Panc1 (cell line): ENCODE results near the gene SLC6A4. TPM values are rescaled to one million over a fixed set of nuclear protein-coding genes. Genes with fewer than 3 reads are reported as not detected.

Source experiments
- ATAC-seq: fragments of 200-7000 bp; cut with Tn5 transposase; 2 replicates; pipeline ENCODE4 v1.9.1; 2020; ENCODE audit warnings: mild to moderate bottlenecking, moderate library complexity
- BruUV-seq: library from RNA; stranded (reverse); fragments of 400-500 nt; replicated peaks from 2 replicates; lab custom pipeline; 2021; lab: Mats Ljungman, UMichigan
- CTCF ChIA-PET: fragments of 300-600 bp; sonication (Branson Sonifier 250); formaldehyde crosslinking; loops from one replicate; lab custom pipeline; 2022; ENCODE audit warnings: antibody characterized with exemption; lab: Charles Lee
- POLR2A ChIA-PET: fragments of 300-600 bp; sonication (Branson Sonifier 250); formaldehyde crosslinking; loops from one replicate; lab custom pipeline; 2022; ENCODE audit warnings: antibody characterized with exemption; lab: Charles Lee
- DNase-seq: peaks from one replicate; pipeline ENCODE4 v3.0.0-alpha.2; 2010; ENCODE audit warnings: low read depth, low spot score
- H3K27ac ChIP-seq: 2 replicates; pipeline ENCODE4 v1.5.1; 2011; ENCODE audit warnings: mild to moderate bottlenecking, low read length, inconsistent platforms
- H3K27me3 ChIP-seq: fragments of 200-500 bp; sonication (Bioruptor generic); 2 replicates; pipeline ENCODE4 v1.6.0; 2014; ENCODE audit warnings: low read length, inconsistent platforms; ENCODE audit not compliant: control insufficient read depth, insufficient read depth
- H3K36me3 ChIP-seq: fragments of 200-500 bp; sonication (Bioruptor generic); 2 replicates; pipeline ENCODE4 v1.5.1; 2014; ENCODE audit warnings: inconsistent platforms, mild to moderate bottlenecking, low read length, moderate library complexity; ENCODE audit not compliant: control insufficient read depth, insufficient read depth
- H3K4me1 ChIP-seq: 2 replicates; pipeline ENCODE4 v1.5.1; 2011; ENCODE audit warnings: inconsistent platforms, mild to moderate bottlenecking, low read length, moderate library complexity; ENCODE audit not compliant: control insufficient read depth, insufficient read depth
- H3K4me3 ChIP-seq, 2 experiments: 2 replicates each; pipeline ENCODE4 v1.5.1; 2011 to 2012; ENCODE audit warnings: low read depth in 2 of 2, low read length in 2 of 2, mild to moderate bottlenecking in 2 of 2, inconsistent platforms in 1 of 2, moderate library complexity in 1 of 2
- H3K9me3 ChIP-seq: fragments of 200-500 bp; sonication (Bioruptor generic); 2 replicates; pipeline ENCODE4 v1.5.1; 2014; ENCODE audit warnings: low read depth, mild to moderate bottlenecking, inconsistent platforms, low read length, moderate library complexity; ENCODE audit not compliant: control insufficient read depth, insufficient read depth
- POLR2AphosphoS5 ChIP-seq: IDR thresholded peaks from 2 replicates; pipeline ENCODE4 v1.6.1; 2012; ENCODE audit warnings: mild to moderate bottlenecking, low read depth, low read length, moderate library complexity
- SIN3A ChIP-seq: IDR thresholded peaks from 2 replicates; pipeline ENCODE4 v1.6.1; 2012; ENCODE audit warnings: low read depth, mild to moderate bottlenecking, low read length, moderate library complexity, borderline replicate concordance; ENCODE audit not compliant: insufficient read depth
- TCF7L2 ChIP-seq: IDR thresholded peaks from 2 replicates; pipeline ENCODE4 v1.6.1; 2011; ENCODE audit warnings: mild to moderate bottlenecking, low read depth, low read length, inconsistent platforms
- in situ Hi-C: cut with HindIII; loops from 2 replicates; pipeline ENCODE4 v1.10.0; 2016; ENCODE audit warnings: low sequenced_read_pairs, low pct_unique_long_range_greater_than_20kb
- intact Hi-C: fragments of 100-400 bp; cut with micrococcal nuclease; formaldehyde crosslinking; loops from one replicate; pipeline ENCODE4 v1.10.0; 2022; ENCODE audit not compliant: unreplicated experiment
- total RNA-seq: library from RNA; stranded (reverse); gene quantifications from one replicate; pipeline ENCODE4 v1.2.1, GENCODE V29; 2021; ENCODE audit not compliant: unreplicated experiment
- TF ChIP-seq, protein P1 (sequence below), 2 experiments: IDR thresholded peaks; 2 replicates each; pipeline ENCODE4 v1.6.1; 2011 to 2012; ENCODE audit warnings: low read depth in 2 of 2, control low read depth in 1 of 2, low read length in 1 of 2, mild to moderate bottlenecking in 1 of 2, moderate library complexity in 1 of 2; ENCODE audit not compliant: insufficient read depth in 1 of 2
- TF ChIP-seq, protein P2 (sequence below): fragments of 450-650 bp; IDR thresholded peaks from 2 replicates; pipeline ENCODE4 v1.5.1; 2017; ENCODE audit warnings: mild to moderate bottlenecking

Gene SLC6A4
- total RNA-seq, 1 experiment from 2014 or later, result not detected

GRCh38 chr17:30160419-30161172, 74.9 kb downstream of the SLC6A4 start:
- Histone ChIP-seq H3K27me3 (no peaks in the 10 kb centered on the region), H3K27ac (no peak overlapping the region), H3K36me3 (no peaks in the 10 kb centered on the region; the same call in 1 of the 2 replicates), H3K9me3 (no peaks in the 10 kb centered on the region), H3K4me1 (no peaks in the 10 kb centered on the region), H3K4me3 (no peak overlapping the region)
- in situ Hi-C loops (no loop called here), intact Hi-C loops (no loop called here)
- POLR2A ChIA-PET, result no interaction called here
- TSS peak; percentile 21 for BruUV-seq
- TF ChIP-seq POLR2AphosphoS5 (no peak), TCF7L2 (no peak), SIN3A (no peak)
- TF ChIP-seq, protein P1, sequence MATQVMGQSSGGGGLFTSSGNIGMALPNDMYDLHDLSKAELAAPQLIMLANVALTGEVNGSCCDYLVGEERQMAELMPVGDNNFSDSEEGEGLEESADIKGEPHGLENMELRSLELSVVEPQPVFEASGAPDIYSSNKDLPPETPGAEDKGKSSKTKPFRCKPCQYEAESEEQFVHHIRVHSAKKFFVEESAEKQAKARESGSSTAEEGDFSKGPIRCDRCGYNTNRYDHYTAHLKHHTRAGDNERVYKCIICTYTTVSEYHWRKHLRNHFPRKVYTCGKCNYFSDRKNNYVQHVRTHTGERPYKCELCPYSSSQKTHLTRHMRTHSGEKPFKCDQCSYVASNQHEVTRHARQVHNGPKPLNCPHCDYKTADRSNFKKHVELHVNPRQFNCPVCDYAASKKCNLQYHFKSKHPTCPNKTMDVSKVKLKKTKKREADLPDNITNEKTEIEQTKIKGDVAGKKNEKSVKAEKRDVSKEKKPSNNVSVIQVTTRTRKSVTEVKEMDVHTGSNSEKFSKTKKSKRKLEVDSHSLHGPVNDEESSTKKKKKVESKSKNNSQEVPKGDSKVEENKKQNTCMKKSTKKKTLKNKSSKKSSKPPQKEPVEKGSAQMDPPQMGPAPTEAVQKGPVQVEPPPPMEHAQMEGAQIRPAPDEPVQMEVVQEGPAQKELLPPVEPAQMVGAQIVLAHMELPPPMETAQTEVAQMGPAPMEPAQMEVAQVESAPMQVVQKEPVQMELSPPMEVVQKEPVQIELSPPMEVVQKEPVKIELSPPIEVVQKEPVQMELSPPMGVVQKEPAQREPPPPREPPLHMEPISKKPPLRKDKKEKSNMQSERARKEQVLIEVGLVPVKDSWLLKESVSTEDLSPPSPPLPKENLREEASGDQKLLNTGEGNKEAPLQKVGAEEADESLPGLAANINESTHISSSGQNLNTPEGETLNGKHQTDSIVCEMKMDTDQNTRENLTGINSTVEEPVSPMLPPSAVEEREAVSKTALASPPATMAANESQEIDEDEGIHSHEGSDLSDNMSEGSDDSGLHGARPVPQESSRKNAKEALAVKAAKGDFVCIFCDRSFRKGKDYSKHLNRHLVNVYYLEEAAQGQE (IDR thresholded peaks at IDR 0.05; ENCODE audit: insufficient read depth in 1 of 2, low read depth in 2 of 2, low read length in 1 of 2), result no peak
- TF ChIP-seq, protein P2, sequence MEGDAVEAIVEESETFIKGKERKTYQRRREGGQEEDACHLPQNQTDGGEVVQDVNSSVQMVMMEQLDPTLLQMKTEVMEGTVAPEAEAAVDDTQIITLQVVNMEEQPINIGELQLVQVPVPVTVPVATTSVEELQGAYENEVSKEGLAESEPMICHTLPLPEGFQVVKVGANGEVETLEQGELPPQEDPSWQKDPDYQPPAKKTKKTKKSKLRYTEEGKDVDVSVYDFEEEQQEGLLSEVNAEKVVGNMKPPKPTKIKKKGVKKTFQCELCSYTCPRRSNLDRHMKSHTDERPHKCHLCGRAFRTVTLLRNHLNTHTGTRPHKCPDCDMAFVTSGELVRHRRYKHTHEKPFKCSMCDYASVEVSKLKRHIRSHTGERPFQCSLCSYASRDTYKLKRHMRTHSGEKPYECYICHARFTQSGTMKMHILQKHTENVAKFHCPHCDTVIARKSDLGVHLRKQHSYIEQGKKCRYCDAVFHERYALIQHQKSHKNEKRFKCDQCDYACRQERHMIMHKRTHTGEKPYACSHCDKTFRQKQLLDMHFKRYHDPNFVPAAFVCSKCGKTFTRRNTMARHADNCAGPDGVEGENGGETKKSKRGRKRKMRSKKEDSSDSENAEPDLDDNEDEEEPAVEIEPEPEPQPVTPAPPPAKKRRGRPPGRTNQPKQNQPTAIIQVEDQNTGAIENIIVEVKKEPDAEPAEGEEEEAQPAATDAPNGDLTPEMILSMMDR, result no peak
- ATAC-seq, result no peak
- CTCF ChIA-PET, result no interaction called here
- no peak for DNase-seq

DNA sequence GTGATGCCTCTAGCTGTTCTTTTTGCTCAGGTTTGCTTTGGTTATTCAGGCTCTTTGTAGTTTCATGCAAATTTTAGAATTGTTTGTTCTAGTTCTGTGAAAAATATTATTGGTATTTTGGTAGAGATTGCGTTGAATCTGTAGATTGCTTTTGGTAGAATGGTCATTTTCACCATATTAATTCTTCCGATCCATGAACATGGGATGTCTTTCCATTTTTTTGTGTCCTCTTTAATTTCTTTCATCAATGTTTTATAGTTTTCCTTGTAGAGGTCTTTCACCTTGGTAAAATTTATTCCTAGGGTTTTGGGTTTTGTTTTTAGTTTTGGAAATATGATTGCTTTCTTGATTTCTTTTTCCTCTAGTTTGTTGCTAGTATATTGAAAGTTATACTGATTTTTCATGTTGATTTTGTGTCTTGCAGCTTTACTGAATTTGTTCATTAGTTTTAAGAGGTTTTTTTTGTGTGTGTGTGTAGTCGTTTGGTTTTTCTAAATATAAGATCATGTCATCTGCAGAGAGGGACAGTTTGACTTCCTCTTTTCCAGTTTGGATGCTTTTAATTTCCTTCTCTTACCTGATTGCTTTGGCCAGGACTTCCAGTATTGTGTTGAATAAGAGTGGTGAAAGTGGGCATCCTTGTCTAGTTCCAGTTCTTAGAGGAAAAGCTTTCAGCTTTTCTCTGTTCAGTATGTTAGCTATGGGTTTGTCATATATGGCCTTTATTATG, 76.4 kb downstream of the SLC6A4 start:
- intact Hi-C loops (no loop called here), in situ Hi-C loops (no loop called here)
- Histone ChIP-seq H3K27me3 (no peaks in the 10 kb centered on the region), H3K4me1 (no peaks in the 10 kb centered on the region), H3K9me3 (no peaks in the 10 kb centered on the region), H3K36me3 (no peaks in the 10 kb centered on the region), H3K4me3 (no peak overlapping the region), H3K27ac (no peak overlapping the region)
- POLR2A ChIA-PET, result no interaction called here
- ATAC-seq (no peak), DNase-seq (no peak)
- CTCF ChIA-PET, result no interaction called here
- BruUV-seq, result no TSS peak
- TF ChIP-seq, protein P2, result no peak
- TF ChIP-seq, protein P1 (IDR thresholded peaks at IDR 0.05; ENCODE audit: insufficient read depth in 1 of 2, low read depth in 2 of 2, low read length in 1 of 2), result no peak
